PC-3 (cell line): Measurements from ENCODE around the gene CFAP53.

Experiments used
- EZH2phosphoT487 ChIP-seq: fragments of 300-600 bp; sonication (generic); IDR thresholded peaks from 2 replicates; pipeline ENCODE4 v1.6.1; 2018; ENCODE audit warnings: mild to moderate bottlenecking, antibody characterized with exemption, low read length, borderline replicate concordance
- TF ChIP-seq, protein P1 (sequence below): fragments of 300-600 bp; sonication (generic); conservative IDR thresholded peaks from 2 replicates; pipeline ENCODE4 v1.5.1; 2017; ENCODE audit warnings: antibody characterized with exemption, low read depth, mild to moderate bottlenecking, low read length

DNA sequence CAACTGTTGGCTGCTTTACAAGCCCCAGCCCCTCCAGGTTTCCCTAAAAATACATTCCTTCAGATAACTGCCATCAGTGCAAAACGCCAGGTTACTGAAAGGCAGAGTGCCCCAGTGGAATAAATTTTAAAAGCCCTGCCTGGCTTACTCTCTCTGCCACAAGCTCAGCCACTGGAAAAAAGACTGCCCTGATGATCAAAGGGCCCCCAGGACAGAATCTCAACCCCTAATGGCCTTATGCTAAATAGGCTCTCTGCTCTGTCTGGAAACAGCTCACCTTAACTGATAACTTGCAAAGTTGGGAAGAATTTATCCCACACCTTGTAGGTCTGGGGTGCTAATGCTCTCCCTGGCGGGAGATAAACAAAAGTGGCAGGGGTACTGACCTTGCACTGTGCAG lies 33.9 kb downstream of the CFAP53 start:
- TF ChIP-seq, protein P1, sequence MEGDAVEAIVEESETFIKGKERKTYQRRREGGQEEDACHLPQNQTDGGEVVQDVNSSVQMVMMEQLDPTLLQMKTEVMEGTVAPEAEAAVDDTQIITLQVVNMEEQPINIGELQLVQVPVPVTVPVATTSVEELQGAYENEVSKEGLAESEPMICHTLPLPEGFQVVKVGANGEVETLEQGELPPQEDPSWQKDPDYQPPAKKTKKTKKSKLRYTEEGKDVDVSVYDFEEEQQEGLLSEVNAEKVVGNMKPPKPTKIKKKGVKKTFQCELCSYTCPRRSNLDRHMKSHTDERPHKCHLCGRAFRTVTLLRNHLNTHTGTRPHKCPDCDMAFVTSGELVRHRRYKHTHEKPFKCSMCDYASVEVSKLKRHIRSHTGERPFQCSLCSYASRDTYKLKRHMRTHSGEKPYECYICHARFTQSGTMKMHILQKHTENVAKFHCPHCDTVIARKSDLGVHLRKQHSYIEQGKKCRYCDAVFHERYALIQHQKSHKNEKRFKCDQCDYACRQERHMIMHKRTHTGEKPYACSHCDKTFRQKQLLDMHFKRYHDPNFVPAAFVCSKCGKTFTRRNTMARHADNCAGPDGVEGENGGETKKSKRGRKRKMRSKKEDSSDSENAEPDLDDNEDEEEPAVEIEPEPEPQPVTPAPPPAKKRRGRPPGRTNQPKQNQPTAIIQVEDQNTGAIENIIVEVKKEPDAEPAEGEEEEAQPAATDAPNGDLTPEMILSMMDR = no peak
- no peak for TF ChIP-seq EZH2phosphoT487
